CD4-positive, alpha-beta T cell treated with Interleukin-17A for 4 hours (primary cell): Measurements from ENCODE around the gene C15orf61.

Experiments
- DNase-seq: peaks from one replicate; pipeline ENCODE4 v3.0.0-alpha.2; 2020; ENCODE audit warnings: mixed read lengths

The C15orf61 gene

GRCh38 chr15:67515090-67515489 is 5.8 kb upstream of the C15orf61 start:
- no peak for DNase-seq

DNA sequence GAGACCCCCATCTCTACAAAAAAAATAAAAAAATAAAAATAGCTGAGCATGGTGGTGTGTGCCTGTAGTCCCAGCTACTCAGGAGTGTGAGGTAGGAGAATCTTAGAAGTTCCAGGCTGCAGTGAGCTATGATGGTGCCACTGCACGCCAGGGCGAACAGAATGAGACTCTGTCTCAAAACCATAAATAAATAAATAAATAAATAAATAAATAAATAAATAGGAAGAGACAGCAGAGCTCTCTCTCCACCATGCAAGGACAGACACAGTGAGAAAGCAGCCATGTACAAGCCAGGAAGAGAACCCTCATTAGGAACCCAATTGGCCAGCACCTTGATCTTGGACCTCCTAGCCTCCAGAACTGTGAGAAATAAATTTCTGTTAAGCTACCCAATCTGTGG is 5.4 kb upstream of the C15orf61 start:
- no peak for DNase-seq

DNA sequence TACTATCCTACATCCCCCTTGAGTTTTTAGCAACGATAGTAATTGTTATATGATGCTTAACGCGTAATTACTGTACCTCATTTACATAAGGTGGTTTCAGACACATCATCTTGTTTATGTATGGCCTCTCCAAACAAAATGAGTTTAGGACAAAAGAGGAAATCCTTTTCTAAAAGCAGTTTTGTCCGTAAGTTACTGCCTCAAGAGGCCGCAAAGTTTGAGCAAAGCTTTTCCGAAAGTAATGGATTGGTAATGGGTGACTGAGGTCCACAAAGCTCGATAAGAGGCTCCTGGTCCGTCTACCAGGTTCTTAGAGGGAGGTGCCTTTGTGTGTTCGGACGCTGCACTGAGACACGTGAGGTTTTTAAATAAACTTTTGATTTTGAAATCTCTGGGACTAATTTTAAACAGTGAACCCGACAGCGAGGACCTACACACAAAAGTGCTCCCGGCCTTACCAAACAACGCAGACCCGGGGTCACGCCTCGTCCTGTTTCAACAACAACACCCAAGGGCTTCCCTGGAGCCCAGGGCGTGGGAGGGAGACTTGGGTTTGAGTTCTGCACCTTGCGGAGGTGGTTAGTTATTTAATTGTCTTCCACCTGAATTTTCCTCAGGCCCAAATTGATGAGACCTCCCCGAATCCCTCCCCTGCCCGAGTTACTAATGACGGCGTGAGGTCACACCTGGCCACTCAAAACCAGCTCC is 456 bp upstream of the C15orf61 start:
- no peak for DNase-seq

DNA sequence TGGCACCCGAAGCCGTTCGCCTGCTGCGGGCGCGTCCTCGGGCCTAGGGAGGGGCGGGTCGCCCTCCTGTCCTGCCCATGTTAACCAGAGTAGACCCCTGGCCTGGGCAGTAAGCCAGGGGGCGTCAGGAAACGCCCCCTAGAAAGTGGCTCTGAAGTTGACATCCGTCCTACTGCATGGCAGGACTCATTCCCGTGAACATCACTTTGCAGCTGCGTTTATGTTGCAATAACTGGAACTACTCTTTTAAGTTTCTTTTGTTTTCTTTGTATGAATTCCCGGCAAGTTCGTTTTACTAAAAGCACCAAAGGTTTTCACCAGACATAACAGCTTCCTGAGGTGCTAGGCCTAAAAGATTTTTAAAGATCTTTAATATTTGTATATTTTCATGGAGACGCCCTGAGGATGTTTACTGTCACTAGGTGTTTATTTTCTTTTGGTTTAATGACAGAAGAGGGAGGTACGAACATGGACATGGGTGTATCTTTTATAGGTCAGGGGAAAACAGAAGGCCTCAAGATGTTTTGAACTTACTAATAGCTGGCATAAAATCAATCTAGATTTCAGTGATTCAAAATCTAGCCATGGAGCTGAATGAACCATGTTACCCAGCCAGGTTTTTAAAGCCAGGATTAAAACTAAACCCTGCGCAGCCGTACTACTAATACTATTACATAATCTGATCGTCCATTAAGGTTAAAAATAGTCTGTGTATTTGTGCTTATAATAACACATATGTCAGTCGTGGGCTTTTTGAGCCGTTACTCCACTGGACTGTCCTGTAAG is 1.0 kb downstream of the C15orf61 start:
- no peak for DNase-seq

DNA sequence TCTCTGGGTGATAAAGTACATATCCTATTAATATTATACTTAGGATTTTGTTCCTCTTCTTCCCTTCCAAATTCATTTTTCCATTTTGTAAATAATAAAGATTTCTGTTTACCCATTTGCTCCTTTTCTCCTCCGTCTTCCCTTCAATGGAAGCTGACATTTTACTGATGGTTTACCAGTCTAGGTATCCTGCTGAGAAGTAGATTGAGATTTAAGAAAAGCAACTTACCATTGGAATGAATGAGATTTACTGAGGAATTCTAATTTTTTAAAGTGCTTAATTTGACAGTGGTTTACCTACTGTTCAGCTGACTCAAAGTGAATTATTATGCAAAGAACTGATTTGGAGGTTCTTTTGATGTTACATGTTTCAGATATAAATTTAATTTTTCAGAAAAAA is 2.4 kb downstream of the C15orf61 start:
- DNase-seq: no peak

- no peak for DNase-seq
These were observed 3.3 kb downstream of the C15orf61 start for GRCh38 chr15:67524235-67524634.

- no peak for DNase-seq
These were observed 7.6 kb downstream of the C15orf61 start for GRCh38 chr15:67528513-67528912.

DNA sequence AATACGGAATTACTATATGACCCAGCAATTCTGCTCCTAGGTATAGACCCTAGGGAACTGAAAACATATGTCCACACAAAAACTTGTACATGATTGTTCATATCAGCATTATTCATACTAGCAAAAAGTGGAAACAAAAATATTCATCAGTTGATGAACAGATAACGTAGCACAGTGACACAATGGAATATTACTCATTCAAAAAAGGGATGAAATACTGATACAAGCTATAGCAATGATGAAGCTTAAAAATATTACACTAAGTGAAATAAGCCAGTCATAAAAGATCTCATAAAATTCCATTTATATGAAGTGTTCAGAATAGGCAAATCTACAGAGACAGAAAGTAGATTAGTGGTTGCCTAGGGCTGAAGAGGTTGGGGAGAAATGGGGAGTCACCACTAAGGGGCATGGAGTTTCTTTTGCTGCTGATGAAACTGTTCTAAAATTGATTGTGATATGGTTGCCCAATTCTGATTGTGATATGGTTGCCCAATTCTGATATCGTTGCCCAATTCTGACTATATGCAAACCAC is 10.5 kb downstream of the C15orf61 start:
- no peak for DNase-seq

- no peak for DNase-seq
These were observed 12.9 kb downstream of the C15orf61 start for GRCh38 chr15:67533873-67534272.

DNA sequence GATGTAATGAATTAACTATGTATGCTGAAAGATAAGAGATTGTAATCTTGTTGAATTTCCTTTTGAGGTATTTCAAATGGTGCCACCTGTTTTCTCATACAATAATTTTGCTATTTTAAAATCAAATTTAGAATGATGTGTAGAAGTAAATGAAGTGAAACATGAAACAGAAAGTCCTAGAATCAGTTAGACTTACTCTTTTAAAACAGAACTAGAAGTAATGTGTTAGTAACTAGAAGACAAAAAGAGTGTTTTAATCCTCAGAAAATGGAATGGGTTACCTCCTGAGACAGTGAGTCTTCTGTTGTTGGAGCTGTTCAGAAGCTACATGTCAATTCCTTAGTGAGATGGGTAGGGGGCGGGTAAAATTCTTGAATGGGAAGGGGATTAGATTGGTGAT is 13.4 kb downstream of the C15orf61 start:
- DNase-seq: no peak

DNA sequence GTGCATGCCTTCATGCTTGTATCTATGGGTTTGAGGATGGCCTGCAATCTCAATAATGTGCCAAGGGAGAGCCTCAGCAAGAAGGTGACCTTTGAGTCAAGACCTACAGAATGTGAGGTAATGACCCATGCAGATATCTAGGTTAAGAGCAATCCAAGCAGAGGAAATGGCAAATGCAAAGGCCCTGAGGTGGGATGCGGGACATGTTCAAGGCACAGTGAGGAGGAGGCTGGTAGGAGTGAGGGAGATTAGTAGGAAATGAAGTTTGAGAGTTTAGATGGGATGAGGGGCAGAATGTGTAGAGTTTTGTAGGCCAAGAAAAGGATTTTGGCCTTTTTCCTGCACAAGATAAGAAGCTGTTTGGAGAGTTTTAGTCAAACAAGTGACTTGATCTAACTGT is 16.8 kb downstream of the C15orf61 start:
- DNase-seq: no peak

GRCh38 chr15:67542420-67543347 is 21.8 kb downstream of the C15orf61 start, which contains the start of gene MAP2K5:
MAP2K5 (plus strand) TSS chr15:67542703; CDS start chr15:67543336, 633 bp downstream.
- peak; percentile 90 for DNase-seq

DNA sequence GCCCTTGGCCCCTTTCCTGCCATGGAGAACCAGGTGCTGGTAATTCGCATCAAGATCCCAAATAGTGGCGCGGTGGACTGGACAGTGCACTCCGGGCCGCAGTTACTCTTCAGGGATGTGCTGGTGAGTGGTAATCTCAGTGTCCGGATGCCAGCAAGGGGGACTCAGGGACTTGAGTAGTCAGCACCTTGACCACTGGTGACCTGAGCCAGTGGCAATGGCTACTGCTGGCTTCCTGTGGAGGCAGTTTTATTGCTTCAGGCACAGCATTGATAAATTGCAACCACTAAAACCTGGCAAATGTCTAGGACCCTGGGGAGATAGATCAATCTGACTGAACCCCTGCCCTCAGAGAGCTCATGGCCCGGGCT is 22.4 kb downstream of the C15orf61 start:
- peak; percentile 10 for DNase-seq

DNA sequence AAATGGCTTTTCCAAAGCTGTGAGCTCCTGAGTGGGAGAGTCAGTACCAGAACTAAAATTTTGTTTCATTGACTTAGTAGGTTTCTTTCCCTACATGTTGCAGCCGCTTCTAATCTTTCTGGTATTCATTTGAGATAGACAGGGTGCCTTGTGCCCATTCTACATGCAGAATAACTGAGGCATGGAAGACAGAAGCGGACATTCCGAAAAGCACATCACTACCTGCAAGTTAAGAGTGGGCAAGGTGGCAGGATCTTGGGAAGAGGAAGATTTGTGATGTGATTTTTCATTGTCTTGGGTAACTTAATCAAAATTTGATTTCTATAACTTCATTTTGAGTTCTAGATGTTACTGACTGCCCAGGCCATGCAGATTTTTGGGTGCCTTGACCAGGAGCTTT is 23.5 kb downstream of the C15orf61 start:
- no peak for DNase-seq

GRCh38 chr15:67545864-67546263 is 24.9 kb downstream of the C15orf61 start:
- no peak for DNase-seq

DNA sequence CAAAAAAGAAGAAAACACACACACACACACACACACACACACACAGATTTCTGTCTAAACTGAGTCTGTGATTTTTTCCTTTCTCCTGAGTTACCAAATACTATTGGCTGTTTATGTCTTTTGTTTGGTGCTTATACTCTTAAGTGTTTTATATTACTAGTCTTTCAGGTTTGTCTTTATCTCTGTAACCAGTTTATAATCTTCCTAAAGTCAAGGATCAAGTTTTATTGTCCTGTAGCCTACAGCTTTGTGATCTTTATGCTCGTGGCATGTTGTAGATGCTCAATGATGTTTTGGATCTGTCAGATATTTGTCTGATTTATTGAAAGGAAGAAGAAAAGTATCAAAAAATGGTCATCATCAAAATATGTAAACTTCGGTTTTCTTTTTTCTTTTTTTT is 26.1 kb downstream of the C15orf61 start:
- no peak for DNase-seq

- no peak for DNase-seq
These were observed 26.9 kb downstream of the C15orf61 start for GRCh38 chr15:67547836-67548235.

GRCh38 chr15:67548236-67548852 is 27.4 kb downstream of the C15orf61 start:
- DNase-seq: no peak

GRCh38 chr15:67548862-67549651 is 28.1 kb downstream of the C15orf61 start:
- no peak for DNase-seq

DNA sequence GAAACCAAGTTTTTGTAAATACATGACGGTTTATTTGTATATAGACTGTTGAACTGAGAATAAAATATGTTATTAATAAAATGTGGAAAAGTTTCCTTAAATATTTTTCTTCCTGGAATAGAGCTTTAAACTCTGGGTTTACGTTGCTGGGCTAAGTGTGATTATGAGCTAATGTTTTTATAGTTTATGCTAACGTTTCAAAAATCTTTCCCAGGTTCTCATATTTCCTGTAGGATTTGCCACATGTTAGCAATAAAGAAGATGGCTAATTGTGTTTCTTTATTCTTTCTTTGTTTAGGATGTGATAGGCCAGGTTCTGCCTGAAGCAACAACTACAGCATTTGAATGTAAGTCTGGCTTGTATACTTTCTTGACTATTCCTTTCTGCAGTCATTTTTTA is 28.8 kb downstream of the C15orf61 start:
- DNase-seq: no peak

- no peak for DNase-seq
These were observed 29.6 kb downstream of the C15orf61 start for GRCh38 chr15:67550522-67550921.
